OCI-LY3 (cell line): Measurements from ENCODE around the gene KCNG4.

Source experiments
- EZH2phosphoT487 ChIP-seq: fragments of 200-600 bp; shearing (Covaris generic); IDR thresholded peaks from 2 replicates; pipeline ENCODE4 v1.6.1; 2018; ENCODE audit warnings: antibody characterized with exemption, mixed run types, low read depth
- TF ChIP-seq, protein P1 (sequence below): fragments of 200-600, 300-600 bp; sonication (generic); IDR thresholded peaks from 2 replicates; pipeline ENCODE4 v1.5.1; 2014; ENCODE audit warnings: antibody characterized with exemption, low read length, low read depth

DNA sequence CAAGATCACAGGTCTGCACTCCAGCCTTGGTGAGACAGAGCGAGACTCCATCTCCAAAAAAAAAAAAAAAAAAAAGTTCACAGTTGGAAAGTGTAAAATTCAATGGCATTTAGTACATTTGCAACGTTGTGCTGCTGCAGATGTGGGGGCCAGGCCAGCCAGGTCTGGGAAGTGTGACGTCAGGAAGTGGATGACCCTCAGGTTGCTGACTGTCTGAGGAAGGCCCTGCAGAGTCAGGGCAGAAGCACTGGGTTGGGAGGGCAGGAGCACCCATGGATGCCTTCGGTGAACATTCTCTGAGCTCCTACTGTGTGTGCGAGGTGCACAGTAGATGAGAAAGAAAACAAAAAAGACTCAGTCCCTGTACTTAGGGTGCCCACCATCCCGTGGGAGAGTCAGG lies 42.7 kb upstream of the KCNG4 start:
- TF ChIP-seq, protein P1, sequence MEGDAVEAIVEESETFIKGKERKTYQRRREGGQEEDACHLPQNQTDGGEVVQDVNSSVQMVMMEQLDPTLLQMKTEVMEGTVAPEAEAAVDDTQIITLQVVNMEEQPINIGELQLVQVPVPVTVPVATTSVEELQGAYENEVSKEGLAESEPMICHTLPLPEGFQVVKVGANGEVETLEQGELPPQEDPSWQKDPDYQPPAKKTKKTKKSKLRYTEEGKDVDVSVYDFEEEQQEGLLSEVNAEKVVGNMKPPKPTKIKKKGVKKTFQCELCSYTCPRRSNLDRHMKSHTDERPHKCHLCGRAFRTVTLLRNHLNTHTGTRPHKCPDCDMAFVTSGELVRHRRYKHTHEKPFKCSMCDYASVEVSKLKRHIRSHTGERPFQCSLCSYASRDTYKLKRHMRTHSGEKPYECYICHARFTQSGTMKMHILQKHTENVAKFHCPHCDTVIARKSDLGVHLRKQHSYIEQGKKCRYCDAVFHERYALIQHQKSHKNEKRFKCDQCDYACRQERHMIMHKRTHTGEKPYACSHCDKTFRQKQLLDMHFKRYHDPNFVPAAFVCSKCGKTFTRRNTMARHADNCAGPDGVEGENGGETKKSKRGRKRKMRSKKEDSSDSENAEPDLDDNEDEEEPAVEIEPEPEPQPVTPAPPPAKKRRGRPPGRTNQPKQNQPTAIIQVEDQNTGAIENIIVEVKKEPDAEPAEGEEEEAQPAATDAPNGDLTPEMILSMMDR: no peak
- TF ChIP-seq EZH2phosphoT487: no peak
